SK-N-SH (cell line): Measurements from ENCODE around the gene ALAD. TPM values are rescaled to one million over a fixed set of nuclear protein-coding genes. Genes with fewer than 3 reads are reported as not detected.

ENCODE experiments used
- CTCF ChIA-PET: fragments of 300-600, 350-600 bp; formaldehyde crosslinking; extraction: SDS; loops from one replicate; lab custom pipeline; 2021; lab: Yijun Ruan, JAX
- POLR2A ChIA-PET: fragments of 350-600 bp; sonication (Branson Sonifier 250); formaldehyde crosslinking; extraction: SDS; loops from one replicate; lab custom pipeline; 2020; ENCODE audit warnings: antibody characterized with exemption, inconsistent platforms; lab: Yijun Ruan, JAX
- DNase-seq: peaks from one replicate; pipeline ENCODE4 v3.0.0; 2012
- H2AFZ ChIP-seq: fragments of 200-600 bp; sonication (generic); 2 replicates; pipeline ENCODE4 v1.8.1; 2016; ENCODE audit warnings: antibody characterized with exemption, mild to moderate bottlenecking, low read depth
- H3F3A ChIP-seq: fragments of 200-600 bp; sonication (generic); replicated peaks from 2 replicates; pipeline ENCODE3; 2016; ENCODE audit warnings: antibody characterized with exemption, mild to moderate bottlenecking; ENCODE audit not compliant: insufficient read depth
- H3K27ac ChIP-seq, 2 experiments: fragments of 200-500 bp in 1 of 2; fragments of 200-600 bp in 1 of 2; sonication (Bioruptor generic) in 1 of 2; sonication (generic), shearing (Covaris generic) in 1 of 2; 2 replicates each; pipeline versions ENCODE4 v1.5.1 to v1.6.1; 2014 to 2016; ENCODE audit warnings: low read depth in 2 of 2, inconsistent platforms in 1 of 2, low read length in 1 of 2, mild to moderate bottlenecking in 1 of 2, mixed read lengths in 1 of 2
- H3K27me3 ChIP-seq: fragments of 200-600 bp; sonication (generic), shearing (Covaris generic); 2 replicates; pipeline ENCODE4 v1.6.1; 2016; ENCODE audit warnings: mixed run types; ENCODE audit not compliant: insufficient read depth
- H3K36me3 ChIP-seq, 2 experiments: fragments of 200-500 bp in 1 of 2; fragments of 200-600 bp in 1 of 2; sonication (Bioruptor generic) in 1 of 2; sonication (generic) in 1 of 2; replicated peaks in 1 of 2; 2 replicates each; pipeline versions ENCODE3 to v1.5.1; 2014 to 2016; ENCODE audit warnings: low read length in 1 of 2, mild to moderate bottlenecking in 1 of 2; ENCODE audit not compliant: insufficient read depth in 2 of 2, control insufficient read depth in 1 of 2
- H3K4me1 ChIP-seq, 2 experiments: fragments of 200-500 bp in 1 of 2; fragments of 200-600 bp in 1 of 2; sonication (Bioruptor generic) in 1 of 2; sonication (generic), shearing (Covaris generic) in 1 of 2; 2 replicates each; pipeline versions ENCODE4 v1.5.1 to v1.6.1; 2014 to 2016; ENCODE audit warnings: low read depth in 1 of 2, low read length in 1 of 2, mixed run types in 1 of 2; ENCODE audit not compliant: insufficient read depth in 2 of 2, control insufficient read depth in 1 of 2
- H3K4me2 ChIP-seq: fragments of 200-600 bp; sonication (generic), shearing (Covaris generic); 2 replicates; pipeline ENCODE4 v1.6.1; 2017; ENCODE audit warnings: mixed run types
- H3K4me3 ChIP-seq, 2 experiments: fragments of 200-500 bp in 1 of 2; fragments of 200-600 bp in 1 of 2; sonication (Bioruptor generic) in 1 of 2; sonication (generic), shearing (Covaris generic) in 1 of 2; 2 replicates each; pipeline versions ENCODE4 v1.5.1 to v1.8.1; 2014 to 2016; ENCODE audit warnings: low read depth in 2 of 2, inconsistent platforms in 1 of 2, low read length in 1 of 2, mild to moderate bottlenecking in 1 of 2, mixed read lengths in 1 of 2, moderate library complexity in 1 of 2
- H3K79me2 ChIP-seq: fragments of 200-600 bp; sonication (generic); 2 replicates; pipeline ENCODE4 v1.8.1; 2017; ENCODE audit warnings: mild to moderate bottlenecking; ENCODE audit not compliant: insufficient read depth
- H3K9ac ChIP-seq: fragments of 200-600 bp; sonication (generic); 2 replicates; pipeline ENCODE4 v1.6.1; 2017; ENCODE audit warnings: mixed run types
- H3K9me2 ChIP-seq: fragments of 200-600 bp; sonication (generic); 2 replicates; pipeline ENCODE4 v1.6.1; 2017; ENCODE audit warnings: mixed run types
- H3K9me3 ChIP-seq: fragments of 200-600 bp; sonication (generic); 2 replicates; pipeline ENCODE4 v1.6.1; 2017; ENCODE audit warnings: mixed run types, mild to moderate bottlenecking, moderate library complexity
- H4K20me1 ChIP-seq: fragments of 200-600 bp; sonication (generic); 2 replicates; pipeline ENCODE4 v1.6.1; 2017; ENCODE audit warnings: mild to moderate bottlenecking, mixed run types; ENCODE audit not compliant: insufficient read depth
- CHD2 ChIP-seq: fragments of 150-350 bp; IDR thresholded peaks from 2 replicates; pipeline ENCODE4 v1.6.1; 2018; ENCODE audit warnings: low read length; ENCODE audit not compliant: partially characterized antibody
- ELF1 ChIP-seq: IDR thresholded peaks from 2 replicates; pipeline ENCODE4 v1.4.0; 2012
- EP300 ChIP-seq, 2 experiments: IDR thresholded peaks; 2 replicates each; pipeline versions ENCODE4 v1.4.0 to v1.6.1; 2012; ENCODE audit warnings: borderline replicate concordance in 1 of 2, low read depth in 1 of 2, low read length in 1 of 2
- EZH2phosphoT487 ChIP-seq: fragments of 200-600 bp; sonication (generic); IDR thresholded peaks from 2 replicates; pipeline ENCODE4 v1.6.1; 2017; ENCODE audit warnings: low read depth, mixed run types, mild to moderate bottlenecking, antibody characterized with exemption, moderate library complexity, borderline replicate concordance
- FOSL2 ChIP-seq: IDR thresholded peaks from 2 replicates; pipeline ENCODE4 v1.4.0; 2012; ENCODE audit warnings: low read depth, mild to moderate bottlenecking, moderate library complexity, borderline replicate concordance
- FOXJ3 ChIP-seq: sonication (generic); formaldehyde crosslinking; IDR thresholded peaks from 2 replicates; pipeline ENCODE4 v1.5.1; 2020; ENCODE audit warnings: mild to moderate bottlenecking, missing genetic modification reagents
- FOXM1 ChIP-seq: IDR thresholded peaks from 2 replicates; pipeline ENCODE4 v1.4.0; 2012; ENCODE audit warnings: low read depth, mild to moderate bottlenecking
- GABPA ChIP-seq: IDR thresholded peaks from 2 replicates; pipeline ENCODE4 v1.4.0; 2012; ENCODE audit warnings: low read depth, mild to moderate bottlenecking
- GATA2 ChIP-seq: sonication (generic); formaldehyde crosslinking; IDR thresholded peaks from 2 replicates; pipeline ENCODE4 v1.5.0; 2020; ENCODE audit warnings: mild to moderate bottlenecking, missing genetic modification reagents
- MEF2A ChIP-seq: IDR thresholded peaks from 2 replicates; pipeline ENCODE4 v1.4.0; 2012; ENCODE audit warnings: low read depth, borderline replicate concordance
- NFIC ChIP-seq: IDR thresholded peaks from 2 replicates; pipeline ENCODE4 v1.4.0; 2012; ENCODE audit warnings: borderline replicate concordance
- RCOR1 ChIP-seq: fragments of 150-350 bp; IDR thresholded peaks from 2 replicates; pipeline ENCODE4 v1.6.1; 2017; ENCODE audit warnings: antibody characterized with exemption, low read length
- RFX5 ChIP-seq: IDR thresholded peaks from 2 replicates; pipeline ENCODE4 v1.6.1; 2012; ENCODE audit warnings: mild to moderate bottlenecking, improper control_type of control experiment, low read length
- SMC3 ChIP-seq: IDR thresholded peaks from 2 replicates; pipeline ENCODE4 v1.6.1; 2012; ENCODE audit warnings: low read depth, low read length, improper control_type of control experiment
- TAF1 ChIP-seq: IDR thresholded peaks from 2 replicates; pipeline ENCODE4 v1.6.1; 2012; ENCODE audit warnings: low read depth, mild to moderate bottlenecking, low read length, moderate library complexity, borderline replicate concordance
- TCF12 ChIP-seq: IDR thresholded peaks from 2 replicates; pipeline ENCODE4 v1.4.0; 2012
- TEAD4 ChIP-seq: IDR thresholded peaks from 2 replicates; pipeline ENCODE4 v1.4.0; 2012; ENCODE audit warnings: mild to moderate bottlenecking, borderline replicate concordance; ENCODE audit not compliant: insufficient read depth
- YY1 ChIP-seq: IDR thresholded peaks from 2 replicates; pipeline ENCODE4 v1.4.0; 2012; ENCODE audit warnings: low read depth, mild to moderate bottlenecking
- WGBS: methylation state at CpG from one replicate; pipeline ENCODE4 v1.1.6; 2017; ENCODE audit warnings: low lambda C conversion rate; 5-methylcytosine and 5-hydroxymethylcytosine counted together
- polyA plus RNA-seq, 3 experiments: library from polyadenylated mRNA; depleted of rRNA; stranded (reverse); fragments of >200 nt; gene quantifications; 2 replicates each; pipeline ENCODE4 v1.2.3, GENCODE V29; 2012
- TF ChIP-seq, protein P1 (sequence below): IDR thresholded peaks from 2 replicates; pipeline ENCODE4 v1.4.0; 2012; ENCODE audit warnings: low read depth, borderline replicate concordance
- TF ChIP-seq, protein P2 (sequence below): IDR thresholded peaks from 2 replicates; pipeline ENCODE4 v1.4.0; 2012; ENCODE audit warnings: low read depth
- TF ChIP-seq, protein P3 (sequence below): IDR thresholded peaks from 2 replicates; pipeline ENCODE4 v1.4.0; 2012; ENCODE audit warnings: low read depth, borderline replicate concordance
- TF ChIP-seq, protein P4 (sequence below): IDR thresholded peaks from 2 replicates; pipeline ENCODE4; 2012
- TF ChIP-seq, protein P5 (sequence below): fragments of 150-350 bp; IDR thresholded peaks from 2 replicates; pipeline ENCODE4 v1.6.1; 2016; ENCODE audit warnings: mild to moderate bottlenecking, low read depth, low read length

The ALAD gene
- polyA plus RNA-seq, 1 of the 3 experiments (the other 2 are of a cell fraction) = 10.7 TPM

DNA sequence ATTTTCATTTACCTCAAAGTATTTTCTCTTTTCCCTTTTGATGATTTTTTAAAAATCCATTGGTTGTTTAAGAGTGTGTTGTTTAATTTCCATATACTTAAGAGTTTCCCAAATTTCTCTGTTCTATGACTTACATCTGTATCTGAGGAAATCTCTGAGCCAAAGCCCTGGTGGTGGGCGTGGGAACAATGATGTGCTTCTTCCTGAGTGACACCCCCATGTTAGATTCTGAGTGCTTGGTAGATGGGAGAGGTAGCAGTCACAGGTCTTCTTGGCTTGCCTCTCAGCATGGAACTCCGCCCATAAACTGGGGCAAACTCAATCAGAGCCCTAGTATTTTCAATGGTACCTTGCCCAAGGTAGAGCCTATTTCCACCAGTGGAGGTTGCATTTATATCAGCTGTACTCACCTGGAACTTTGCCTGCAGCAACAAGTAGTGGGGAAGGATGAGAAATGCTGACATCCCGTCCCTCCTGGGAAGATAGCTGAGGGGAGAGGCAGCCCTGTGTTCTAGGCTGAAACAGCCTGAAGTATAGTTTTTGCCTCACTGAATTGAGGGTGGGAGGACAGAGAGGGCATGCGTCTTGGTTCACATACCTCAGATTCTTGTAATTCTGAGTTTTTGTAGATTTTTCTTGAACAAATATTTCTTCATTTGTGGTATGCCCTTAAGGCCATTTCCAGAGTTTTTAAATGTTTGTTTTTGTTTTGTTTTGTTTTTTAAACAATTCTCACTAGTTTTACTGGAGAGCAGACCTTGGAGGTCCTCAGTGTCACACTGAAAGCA is 35.8 kb upstream of the ALAD start:
- CTCF ChIA-PET = interaction anchor here (0.9 to 1.1 kb wide), 2 partner anchors 9 to 245 kb away, joined by 3 to 4 read pairs; no protein-coding TSS in a partner anchor
- TF ChIP-seq, protein P1, sequence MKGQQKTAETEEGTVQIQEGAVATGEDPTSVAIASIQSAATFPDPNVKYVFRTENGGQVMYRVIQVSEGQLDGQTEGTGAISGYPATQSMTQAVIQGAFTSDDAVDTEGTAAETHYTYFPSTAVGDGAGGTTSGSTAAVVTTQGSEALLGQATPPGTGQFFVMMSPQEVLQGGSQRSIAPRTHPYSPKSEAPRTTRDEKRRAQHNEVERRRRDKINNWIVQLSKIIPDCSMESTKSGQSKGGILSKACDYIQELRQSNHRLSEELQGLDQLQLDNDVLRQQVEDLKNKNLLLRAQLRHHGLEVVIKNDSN = no peak
- TF ChIP-seq ELF1 = no peak
- no peak for TF ChIP-seq NFIC
- no peak for TF ChIP-seq RCOR1
- TF ChIP-seq EZH2phosphoT487 = no peak
- no peak for TF ChIP-seq YY1
- TF ChIP-seq SMC3 = no peak
- TF ChIP-seq, protein P2, sequence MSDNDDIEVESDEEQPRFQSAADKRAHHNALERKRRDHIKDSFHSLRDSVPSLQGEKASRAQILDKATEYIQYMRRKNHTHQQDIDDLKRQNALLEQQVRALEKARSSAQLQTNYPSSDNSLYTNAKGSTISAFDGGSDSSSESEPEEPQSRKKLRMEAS = no peak
- TF ChIP-seq FOXM1 = no peak
- TF ChIP-seq, protein P3, sequence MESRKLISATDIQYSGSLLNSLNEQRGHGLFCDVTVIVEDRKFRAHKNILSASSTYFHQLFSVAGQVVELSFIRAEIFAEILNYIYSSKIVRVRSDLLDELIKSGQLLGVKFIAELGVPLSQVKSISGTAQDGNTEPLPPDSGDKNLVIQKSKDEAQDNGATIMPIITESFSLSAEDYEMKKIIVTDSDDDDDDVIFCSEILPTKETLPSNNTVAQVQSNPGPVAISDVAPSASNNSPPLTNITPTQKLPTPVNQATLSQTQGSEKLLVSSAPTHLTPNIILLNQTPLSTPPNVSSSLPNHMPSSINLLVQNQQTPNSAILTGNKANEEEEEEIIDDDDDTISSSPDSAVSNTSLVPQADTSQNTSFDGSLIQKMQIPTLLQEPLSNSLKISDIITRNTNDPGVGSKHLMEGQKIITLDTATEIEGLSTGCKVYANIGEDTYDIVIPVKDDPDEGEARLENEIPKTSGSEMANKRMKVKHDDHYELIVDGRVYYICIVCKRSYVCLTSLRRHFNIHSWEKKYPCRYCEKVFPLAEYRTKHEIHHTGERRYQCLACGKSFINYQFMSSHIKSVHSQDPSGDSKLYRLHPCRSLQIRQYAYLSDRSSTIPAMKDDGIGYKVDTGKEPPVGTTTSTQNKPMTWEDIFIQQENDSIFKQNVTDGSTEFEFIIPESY = no peak
- TF ChIP-seq GATA2 (CRISPR knock-in tag) = no peak
- TF ChIP-seq, all 33 proteins: peak for 0
- peaks cover 8% of the 10 kb centered on the region; the same call in 1 of the 2 replicates for H3K27me3 ChIP-seq
- no peaks in the 10 kb centered on the region for H3K79me2 ChIP-seq
- no peaks in the 10 kb centered on the region for H3K36me3 ChIP-seq
- no peak overlapping the region for H3K4me3 ChIP-seq
- no peak overlapping the region for H3K27ac ChIP-seq
- no peaks in the 10 kb centered on the region for H3K4me1 ChIP-seq
- peaks cover 3% of the 10 kb centered on the region for H3F3A ChIP-seq
- H3K9ac ChIP-seq = no peak overlapping the region
- 47% methylated on average over 4 of the region's 4 CpGs for WGBS
- H2AFZ ChIP-seq = no peak overlapping the region
- H4K20me1 ChIP-seq = no peaks in the 10 kb centered on the region
- H3K4me2 ChIP-seq = no peak overlapping the region
- no peaks in the 10 kb centered on the region for H3K9me2 ChIP-seq
- POLR2A ChIA-PET = no interaction called here
- DNase-seq = no peak
- no peaks in the 10 kb centered on the region for H3K9me3 ChIP-seq

DNA sequence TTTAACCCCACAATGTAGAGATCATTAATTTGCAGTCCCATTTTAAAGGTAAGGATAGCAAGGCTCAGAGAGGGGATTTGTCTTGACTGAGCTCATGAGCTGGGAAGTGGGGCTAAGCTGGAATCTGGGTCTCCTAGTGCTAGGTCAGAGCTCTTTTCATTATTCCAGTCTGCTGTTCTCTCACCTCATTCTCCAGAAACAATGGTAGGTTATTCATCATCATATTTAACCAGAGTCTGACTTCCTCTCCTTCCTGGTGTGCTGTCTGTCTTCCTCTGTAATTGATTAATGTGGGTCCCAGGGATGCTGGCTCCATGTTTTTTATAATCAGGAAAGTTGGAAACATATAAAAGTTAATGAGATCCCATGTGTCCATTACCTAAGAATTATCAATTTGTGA is 30.1 kb upstream of the ALAD start:
- Histone ChIP-seq H3K9ac (no peak overlapping the region), H3K27ac (no peak overlapping the region), H4K20me1 (no peaks in the 10 kb centered on the region), H3K4me3 (no peak overlapping the region), H3K4me2 (no peak overlapping the region), H3K9me3 (no peaks in the 10 kb centered on the region), H3K9me2 (no peaks in the 10 kb centered on the region), H3K27me3 (peaks cover 8% of the 10 kb centered on the region; the same call in 1 of the 2 replicates), H3K36me3 (no peaks in the 10 kb centered on the region), H3K79me2 (no peaks in the 10 kb centered on the region), H3K4me1 (no peaks in the 10 kb centered on the region), H2AFZ (no peak overlapping the region), H3F3A (no peaks in the 10 kb centered on the region)
- ChIA-PET CTCF (interaction anchor here (0.9 to 2.6 kb wide), 8 partner anchors 11 to 227 kb away, joined by 3 to 7 read pairs (median 3); no protein-coding TSS in a partner anchor), POLR2A (no interaction called here)
- DNase-seq = no peak
- TF ChIP-seq EP300 (IDR thresholded peaks at IDR 0.05; ENCODE audit: borderline replicate concordance in 1 of 2, low read depth in 1 of 2, low read length in 1 of 2) (no peak), CHD2 (no peak), RCOR1 (no peak), TCF12 (no peak), TEAD4 (no peak), GABPA (no peak), FOXJ3 (CRISPR knock-in tag) (no peak), MEF2A (no peak), SMC3 (no peak), RFX5 (no peak), FOXM1 (no peak), TAF1 (no peak), FOSL2 (no peak)
- TF ChIP-seq, protein P4, sequence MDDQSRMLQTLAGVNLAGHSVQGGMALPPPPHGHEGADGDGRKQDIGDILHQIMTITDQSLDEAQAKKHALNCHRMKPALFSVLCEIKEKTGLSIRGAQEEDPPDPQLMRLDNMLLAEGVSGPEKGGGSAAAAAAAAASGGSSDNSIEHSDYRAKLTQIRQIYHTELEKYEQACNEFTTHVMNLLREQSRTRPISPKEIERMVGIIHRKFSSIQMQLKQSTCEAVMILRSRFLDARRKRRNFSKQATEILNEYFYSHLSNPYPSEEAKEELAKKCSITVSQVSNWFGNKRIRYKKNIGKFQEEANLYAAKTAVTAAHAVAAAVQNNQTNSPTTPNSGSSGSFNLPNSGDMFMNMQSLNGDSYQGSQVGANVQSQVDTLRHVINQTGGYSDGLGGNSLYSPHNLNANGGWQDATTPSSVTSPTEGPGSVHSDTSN = no peak
- TF ChIP-seq, protein P2 = no peak
- TF ChIP-seq, protein P5, sequence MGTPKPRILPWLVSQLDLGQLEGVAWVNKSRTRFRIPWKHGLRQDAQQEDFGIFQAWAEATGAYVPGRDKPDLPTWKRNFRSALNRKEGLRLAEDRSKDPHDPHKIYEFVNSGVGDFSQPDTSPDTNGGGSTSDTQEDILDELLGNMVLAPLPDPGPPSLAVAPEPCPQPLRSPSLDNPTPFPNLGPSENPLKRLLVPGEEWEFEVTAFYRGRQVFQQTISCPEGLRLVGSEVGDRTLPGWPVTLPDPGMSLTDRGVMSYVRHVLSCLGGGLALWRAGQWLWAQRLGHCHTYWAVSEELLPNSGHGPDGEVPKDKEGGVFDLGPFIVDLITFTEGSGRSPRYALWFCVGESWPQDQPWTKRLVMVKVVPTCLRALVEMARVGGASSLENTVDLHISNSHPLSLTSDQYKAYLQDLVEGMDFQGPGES = no peak
